Fibroblast of lung (primary cell): ENCODE data around the gene TRMT2A. TPM values are rescaled to one million over a fixed set of nuclear protein-coding genes. Genes with fewer than 3 reads are reported as not detected.

Source experiments
- DNase-seq, 2 donors: peaks; one replicate each; pipeline versions ENCODE4 v3.0.0 to v3.0.0-alpha.2; 2010; ENCODE audit warnings: low read depth in 2 of 2
- H2AFZ ChIP-seq: 2 replicates; pipeline ENCODE4 v1.5.1; 2012; ENCODE audit warnings: low read length, control low read depth, inconsistent platforms
- H3K27ac ChIP-seq: 2 replicates; pipeline ENCODE4 v1.5.1; 2011; ENCODE audit warnings: low read length, control low read depth; ENCODE audit not compliant: insufficient read depth
- H3K27me3 ChIP-seq: 2 replicates; pipeline ENCODE4 v1.5.1; 2011; ENCODE audit warnings: mild to moderate bottlenecking, low read length; ENCODE audit not compliant: control insufficient read depth, insufficient read depth
- H3K36me3 ChIP-seq: 2 replicates; pipeline ENCODE4 v1.5.1; 2011; ENCODE audit warnings: low read length; ENCODE audit not compliant: control insufficient read depth, insufficient read depth
- H3K4me1 ChIP-seq: 2 replicates; pipeline ENCODE4 v1.5.1; 2011; ENCODE audit warnings: low read length; ENCODE audit not compliant: control insufficient read depth, insufficient read depth; ENCODE audit errors: extremely low read depth
- H3K4me2 ChIP-seq: 2 replicates; pipeline ENCODE4 v1.5.1; 2011; ENCODE audit warnings: low read length, control low read depth; ENCODE audit not compliant: insufficient read depth; ENCODE audit errors: extremely low read depth
- H3K4me3 ChIP-seq, 4 experiments: fragments of 200-600 bp in 1 of 4; sonication (generic) in 1 of 4; replicated peaks in 1 of 4; 2 replicates each; pipeline ENCODE4 v1.5.1; 2011 to 2016; ENCODE audit warnings: low read length in 4 of 4, low read depth in 3 of 4, mild to moderate bottlenecking in 3 of 4, control low read depth in 2 of 4, inconsistent platforms in 1 of 4, mixed read lengths in 1 of 4; ENCODE audit not compliant: insufficient read depth in 1 of 4; ENCODE audit errors: control extremely low read depth in 1 of 4
- H3K79me2 ChIP-seq: 2 replicates; pipeline ENCODE4 v1.5.1; 2012; ENCODE audit warnings: mild to moderate bottlenecking, low read length, inconsistent platforms; ENCODE audit not compliant: control insufficient read depth, insufficient read depth
- H3K9ac ChIP-seq: 2 replicates; pipeline ENCODE4 v1.5.1; 2011; ENCODE audit warnings: mild to moderate bottlenecking, low read length, control low read depth; ENCODE audit not compliant: insufficient read depth
- H3K9me3 ChIP-seq: 2 replicates; pipeline ENCODE4 v1.5.1; 2012; ENCODE audit warnings: low read depth, low read length; ENCODE audit not compliant: control insufficient read depth, insufficient read depth
- H4K20me1 ChIP-seq: 2 replicates; pipeline ENCODE4 v1.5.1; 2011; ENCODE audit warnings: low read length; ENCODE audit not compliant: control insufficient read depth, insufficient read depth; ENCODE audit errors: extremely low read depth
- EZH2 ChIP-seq: IDR thresholded peaks from 2 replicates; pipeline ENCODE4 v1.5.1; 2012; ENCODE audit warnings: low read length, control low read depth, mild to moderate bottlenecking; ENCODE audit errors: missing control alignments
- polyA plus RNA-seq, 2 donors: library from polyadenylated mRNA; depleted of rRNA in 1 of 2; stranded (reverse) in 1 of 2; unstranded in 1 of 2; fragments of >200 nt; gene quantifications; 2 replicates each; pipeline ENCODE4 v1.2.1, GENCODE V29; 2011 to 2012; ENCODE audit warnings: missing spikeins in 1 of 2
- total RNA-seq: library from RNA; depleted of rRNA; stranded (reverse); fragments of >200 nt; gene quantifications from 2 replicates; pipeline ENCODE4 v1.2.1, GENCODE V29; 2014
- TF ChIP-seq, protein P1 (sequence below), 2 donors: IDR thresholded peaks in 1 of 2; conservative IDR thresholded peaks in 1 of 2; 1 replicate in 1 of 2; 2 replicates in 1 of 2; pipeline ENCODE4 v1.5.1; 2011 to 2012; ENCODE audit warnings: low read length in 2 of 2, control low read depth in 1 of 2, inconsistent platforms in 1 of 2, low read depth in 1 of 2, mild to moderate bottlenecking in 1 of 2

TRMT2A gene
- total and polyA plus RNA-seq, 2 donors (not counting 1 experiment from before 2014, with no cell fraction given): 13.5 to 52.2 TPM

GRCh38 chr22:20102203-20102780 is 14.7 kb downstream of the TRMT2A start:
- H3K27ac ChIP-seq: no peak overlapping the region
- no peaks in the 10 kb centered on the region for H4K20me1 ChIP-seq
- H3K4me3 ChIP-seq: no peak overlapping the region
- no peak overlapping the region for H3K4me2 ChIP-seq
- DNase-seq: no peak
- TF ChIP-seq, protein P1, sequence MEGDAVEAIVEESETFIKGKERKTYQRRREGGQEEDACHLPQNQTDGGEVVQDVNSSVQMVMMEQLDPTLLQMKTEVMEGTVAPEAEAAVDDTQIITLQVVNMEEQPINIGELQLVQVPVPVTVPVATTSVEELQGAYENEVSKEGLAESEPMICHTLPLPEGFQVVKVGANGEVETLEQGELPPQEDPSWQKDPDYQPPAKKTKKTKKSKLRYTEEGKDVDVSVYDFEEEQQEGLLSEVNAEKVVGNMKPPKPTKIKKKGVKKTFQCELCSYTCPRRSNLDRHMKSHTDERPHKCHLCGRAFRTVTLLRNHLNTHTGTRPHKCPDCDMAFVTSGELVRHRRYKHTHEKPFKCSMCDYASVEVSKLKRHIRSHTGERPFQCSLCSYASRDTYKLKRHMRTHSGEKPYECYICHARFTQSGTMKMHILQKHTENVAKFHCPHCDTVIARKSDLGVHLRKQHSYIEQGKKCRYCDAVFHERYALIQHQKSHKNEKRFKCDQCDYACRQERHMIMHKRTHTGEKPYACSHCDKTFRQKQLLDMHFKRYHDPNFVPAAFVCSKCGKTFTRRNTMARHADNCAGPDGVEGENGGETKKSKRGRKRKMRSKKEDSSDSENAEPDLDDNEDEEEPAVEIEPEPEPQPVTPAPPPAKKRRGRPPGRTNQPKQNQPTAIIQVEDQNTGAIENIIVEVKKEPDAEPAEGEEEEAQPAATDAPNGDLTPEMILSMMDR (conservative IDR thresholded peaks at IDR 0.05 in 1 of 2, IDR thresholded peaks at IDR 0.05 in 1 of 2; ENCODE audit: low read depth in 1 of 2, low read length in 2 of 2): peak in 1 of 2 donors; percentile 1
- no peak for TF ChIP-seq EZH2
- no peak overlapping the region for H2AFZ ChIP-seq
- H3K27me3 ChIP-seq: no peaks in the 10 kb centered on the region
- H3K79me2 ChIP-seq: peaks cover 39% of the 10 kb centered on the region
- no peaks in the 10 kb centered on the region for H3K4me1 ChIP-seq
- H3K36me3 ChIP-seq: peaks cover 32% of the 10 kb centered on the region
- H3K9me3 ChIP-seq: no peaks in the 10 kb centered on the region
- H3K9ac ChIP-seq: no peak overlapping the region

DNA sequence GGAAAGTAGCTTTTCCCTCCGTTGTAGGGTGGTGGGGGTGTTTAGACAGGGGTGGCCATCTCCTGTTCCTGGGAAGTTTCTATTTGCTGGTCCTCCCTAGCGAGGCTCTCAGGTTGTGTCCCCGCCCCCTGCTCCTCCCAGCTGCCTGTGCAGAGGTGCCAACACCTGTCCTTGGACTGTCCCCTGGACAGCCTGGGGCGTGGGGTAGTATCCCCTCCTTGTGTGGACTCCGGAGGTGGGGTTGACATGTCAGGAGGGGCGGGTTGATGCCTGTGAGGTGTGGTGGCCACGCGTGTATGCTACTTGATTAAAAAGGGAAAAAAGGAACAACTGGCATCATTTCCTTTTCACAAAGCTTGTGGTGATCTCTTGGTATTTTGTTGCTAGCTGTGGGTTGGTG is 15.4 kb downstream of the TRMT2A start:
- Histone ChIP-seq H3K9me3 (no peaks in the 10 kb centered on the region), H3K27me3 (no peaks in the 10 kb centered on the region), H3K9ac (no peak overlapping the region), H3K4me3 (no peak overlapping the region), H3K27ac (no peak overlapping the region), H2AFZ (no peak overlapping the region), H4K20me1 (no peaks in the 10 kb centered on the region), H3K36me3 (peaks cover 26% of the 10 kb centered on the region), H3K4me1 (no peaks in the 10 kb centered on the region), H3K4me2 (no peak overlapping the region), H3K79me2 (peaks cover 45% of the 10 kb centered on the region)
- no peak for DNase-seq
- TF ChIP-seq EZH2: no peak

- peaks cover 15% of the 10 kb centered on the region for H3K36me3 ChIP-seq
Measured at GRCh38 chr22:20099099-20099711, 17.8 kb downstream of the TRMT2A start.

More at GRCh38 chr22:20099099-20099711, 17.8 kb downstream of the TRMT2A start:
- no peak overlapping the region for H3K4me2 ChIP-seq
- H3K27ac ChIP-seq: no peak overlapping the region
- no peaks in the 10 kb centered on the region for H3K9me3 ChIP-seq
- TF ChIP-seq, protein P1 (conservative IDR thresholded peaks at IDR 0.05 in 1 of 2, IDR thresholded peaks at IDR 0.05 in 1 of 2; ENCODE audit: low read depth in 1 of 2, low read length in 2 of 2): no peak
- TF ChIP-seq EZH2: no peak
- H4K20me1 ChIP-seq: no peaks in the 10 kb centered on the region
- no peak overlapping the region for H3K9ac ChIP-seq
- peaks cover 40% of the 10 kb centered on the region for H3K79me2 ChIP-seq
- no peaks in the 10 kb centered on the region for H3K4me1 ChIP-seq
- H2AFZ ChIP-seq: no peak overlapping the region
- no peak for DNase-seq
- no peaks in the 10 kb centered on the region for H3K27me3 ChIP-seq
- H3K4me3 ChIP-seq: no peak overlapping the region
